Caco-2 (cell line): ENCODE data around the gene CREB3L2. TPM values are rescaled to one million over a fixed set of nuclear protein-coding genes. Genes with fewer than 3 reads are reported as not detected.

Source experiments
- BruUV-seq: library from RNA; stranded (reverse); fragments of 400-500 nt; replicated peaks from 2 replicates; lab custom pipeline; 2021; lab: Mats Ljungman, UMichigan
- CTCF ChIA-PET: fragments of 300-600 bp; sonication (Branson Sonifier 250); formaldehyde crosslinking; loops from one replicate; lab custom pipeline; 2022; ENCODE audit warnings: antibody characterized with exemption; lab: Charles Lee
- POLR2A ChIA-PET: fragments of 300-600 bp; sonication (Branson Sonifier 250); formaldehyde crosslinking; loops from one replicate; lab custom pipeline; 2022; ENCODE audit warnings: antibody characterized with exemption; lab: Charles Lee
- DNase-seq, 2 experiments: peaks; one replicate each; pipeline versions ENCODE4 v3.0.0 to v3.0.0-alpha.2; 2020 to 2022
- H3K27me3 ChIP-seq: replicated peaks from 2 replicates; pipeline ENCODE4 v1.6.0; 2011; ENCODE audit warnings: low read length; ENCODE audit not compliant: control insufficient read depth, insufficient read depth
- H3K36me3 ChIP-seq: 2 replicates; pipeline ENCODE4 v1.5.1; 2011; ENCODE audit warnings: low read length; ENCODE audit not compliant: control insufficient read depth, insufficient read depth
- H3K4me1 ChIP-seq: fragments of 250-450 bp; sonication (Bioruptor Pico); 2 replicates; pipeline ENCODE4 v1.5.1; 2020; ENCODE audit warnings: mild to moderate bottlenecking
- H3K4me3 ChIP-seq: 2 replicates; pipeline ENCODE4 v1.5.1; 2011; ENCODE audit warnings: low read depth, mild to moderate bottlenecking, control low read depth, low read length
- H3K9me3 ChIP-seq: fragments of 250-450 bp; sonication (Bioruptor Pico); 2 replicates; pipeline ENCODE4 v1.5.1; 2020; ENCODE audit warnings: mild to moderate bottlenecking, moderate library complexity
- H3K27ac Mint-ChIP-seq: one replicate; pipeline ENCODE4 v1.8.0; 2022; ENCODE audit warnings: mixed read lengths; ENCODE audit not compliant: unreplicated experiment
- H3K27me3 Mint-ChIP-seq: one replicate; pipeline ENCODE4 v1.8.0; 2022; ENCODE audit warnings: mixed read lengths; ENCODE audit not compliant: insufficient read depth, unreplicated experiment
- H3K36me3 Mint-ChIP-seq: one replicate; pipeline ENCODE4 v1.8.0; 2022; ENCODE audit warnings: mild to moderate bottlenecking, mixed read lengths; ENCODE audit not compliant: insufficient read depth, unreplicated experiment
- H3K4me1 Mint-ChIP-seq: one replicate; pipeline ENCODE4 v1.8.0; 2022; ENCODE audit warnings: low read depth, mixed read lengths; ENCODE audit not compliant: unreplicated experiment
- H3K4me3 Mint-ChIP-seq: one replicate; pipeline ENCODE4 v1.8.0; 2022; ENCODE audit warnings: mild to moderate bottlenecking, moderate library complexity, mixed read lengths; ENCODE audit not compliant: unreplicated experiment
- H3K9me3 Mint-ChIP-seq: one replicate; pipeline ENCODE4 v1.8.0; 2022; ENCODE audit warnings: mixed read lengths; ENCODE audit not compliant: unreplicated experiment
- CTCF ChIP-seq, 2 experiments: fragments of 200-600 bp in 1 of 2; IDR thresholded peaks; 1 replicate in 1 of 2; 2 replicates in 1 of 2; pipeline versions ENCODE4 v1.5.1 to v1.8.0; 2011 to 2022; ENCODE audit warnings: antibody characterized with exemption in 1 of 2, control low read depth in 1 of 2, inconsistent platforms in 1 of 2, low read depth in 1 of 2, low read length in 1 of 2, mild to moderate bottlenecking in 1 of 2, moderate library complexity in 1 of 2; ENCODE audit not compliant: insufficient read depth in 1 of 2, severe bottlenecking in 1 of 2, unreplicated experiment in 1 of 2
- intact Hi-C: fragments of 100-400 bp; cut with micrococcal nuclease; formaldehyde crosslinking; loops from one replicate; pipeline ENCODE4 v1.10.0; 2022; ENCODE audit not compliant: unreplicated experiment
- total RNA-seq: library from RNA; stranded (reverse); gene quantifications from 2 replicates; pipeline ENCODE4 v1.2.3, GENCODE V29; 2022

CREB3L2 gene
- total RNA-seq, 1 experiment from 2014 or later = 123 TPM

GRCh38 chr7:137986252-137987017, 15.5 kb downstream of the CREB3L2 start:
- intact Hi-C loops = no loop called here
- H3K27me3 ChIP-seq = no peaks in the 10 kb centered on the region
- peaks cover 93% of the 10 kb centered on the region for H3K4me1 ChIP-seq
- BruUV-seq = no TSS peak
- Mint-ChIP-seq H3K4me3 (peak overlapping the region; percentile 30), H3K27me3 (no peaks in the 10 kb centered on the region), H3K9me3 (no peaks in the 10 kb centered on the region), H3K36me3 (peaks cover 37% of the 10 kb centered on the region), H3K4me1 (peaks cover 53% of the 10 kb centered on the region), H3K27ac (peak overlapping the region; percentile 88)
- 0 out of 2 replicates have a peak, but pooled peaks cover 2% of the 10 kb centered on the region for H3K36me3 ChIP-seq
- H3K9me3 ChIP-seq = no peaks in the 10 kb centered on the region
- TF ChIP-seq CTCF (IDR thresholded peaks at IDR 0.05; ENCODE audit: insufficient read depth in 1 of 2, low read depth in 1 of 2, low read length in 1 of 2, severe bottlenecking in 1 of 2, unreplicated experiment in 1 of 2) = no peak
- CTCF ChIA-PET = interaction anchor here (0.6 to 1.5 kb wide), 3 partner anchors 15 to 40 kb away, joined by 3 to 5 read pairs (median 3); partner anchors contain the start of gene CREB3L2
- POLR2A ChIA-PET = interaction anchor here (0.9 kb wide), 1 partner anchor 32 kb away, joined by 3 read pairs; no protein-coding TSS in a partner anchor
- DNase-seq = no peak
- no peak overlapping the region for H3K4me3 ChIP-seq

DNA sequence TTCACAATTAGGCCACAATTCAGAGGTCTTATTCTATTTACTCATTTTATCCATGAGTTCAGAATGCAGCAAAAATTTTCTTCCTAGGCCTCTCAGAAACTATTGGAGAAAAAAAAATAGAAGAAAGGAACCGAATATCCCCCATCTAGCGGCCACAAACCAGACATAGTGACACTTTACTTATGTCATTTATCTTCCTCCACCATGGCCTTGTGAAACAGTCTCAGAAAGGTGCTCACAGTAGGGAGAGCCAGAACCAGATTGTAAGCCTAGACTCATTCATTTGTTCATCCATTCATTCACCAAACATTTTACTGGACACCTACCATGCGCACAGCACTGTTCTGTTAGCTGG, 16.0 kb downstream of the CREB3L2 start:
- DNase-seq = no peak
- intact Hi-C loops = no loop called here
- Mint-ChIP-seq H3K4me3 (no peak overlapping the region), H3K27ac (peak overlapping the region; percentile 88), H3K27me3 (no peaks in the 10 kb centered on the region), H3K36me3 (peaks cover 38% of the 10 kb centered on the region), H3K4me1 (peaks cover 59% of the 10 kb centered on the region), H3K9me3 (no peaks in the 10 kb centered on the region)
- ChIA-PET POLR2A (interaction anchor here (0.9 kb wide), 1 partner anchor 32 kb away, joined by 3 read pairs; no protein-coding TSS in a partner anchor), CTCF (no interaction called here)
- Histone ChIP-seq H3K36me3 (0 out of 2 replicates have a peak, but pooled peaks cover 2% of the 10 kb centered on the region), H3K9me3 (no peaks in the 10 kb centered on the region), H3K4me1 (peaks cover 93% of the 10 kb centered on the region), H3K27me3 (no peaks in the 10 kb centered on the region), H3K4me3 (no peak overlapping the region)
- no TSS peak for BruUV-seq
- TF ChIP-seq CTCF (IDR thresholded peaks at IDR 0.05; ENCODE audit: insufficient read depth in 1 of 2, low read depth in 1 of 2, low read length in 1 of 2, severe bottlenecking in 1 of 2, unreplicated experiment in 1 of 2) = no peak

- BruUV-seq = no TSS peak
- Mint-ChIP-seq H3K9me3 (no peaks in the 10 kb centered on the region), H3K4me3 (no peak overlapping the region), H3K4me1 (peaks cover 62% of the 10 kb centered on the region), H3K27me3 (no peaks in the 10 kb centered on the region), H3K27ac (peak overlapping the region; percentile 88), H3K36me3 (peaks cover 38% of the 10 kb centered on the region)
- TF ChIP-seq CTCF (IDR thresholded peaks at IDR 0.05; ENCODE audit: insufficient read depth in 1 of 2, low read depth in 1 of 2, low read length in 1 of 2, severe bottlenecking in 1 of 2, unreplicated experiment in 1 of 2) = no peak
- DNase-seq = no peak
- Histone ChIP-seq H3K4me3 (no peak overlapping the region), H3K9me3 (no peaks in the 10 kb centered on the region), H3K27me3 (no peaks in the 10 kb centered on the region), H3K4me1 (peaks cover 89% of the 10 kb centered on the region), H3K36me3 (0 out of 2 replicates have a peak, but pooled peaks cover 2% of the 10 kb centered on the region)
- CTCF ChIA-PET = no interaction called here
- intact Hi-C loops = no loop called here
- POLR2A ChIA-PET = no interaction called here
Measured at GRCh38 chr7:137985253-137985896, 16.5 kb downstream of the CREB3L2 start.
